NCI-H748 (cell line): ENCODE data around the gene FAM50A.

Experiments used
- DNase-seq: peaks from one replicate; lab custom pipeline; 2025; ENCODE audit not compliant: unreplicated experiment; lab: John Stamatoyannopoulos, UW

The FAM50A gene

DNA sequence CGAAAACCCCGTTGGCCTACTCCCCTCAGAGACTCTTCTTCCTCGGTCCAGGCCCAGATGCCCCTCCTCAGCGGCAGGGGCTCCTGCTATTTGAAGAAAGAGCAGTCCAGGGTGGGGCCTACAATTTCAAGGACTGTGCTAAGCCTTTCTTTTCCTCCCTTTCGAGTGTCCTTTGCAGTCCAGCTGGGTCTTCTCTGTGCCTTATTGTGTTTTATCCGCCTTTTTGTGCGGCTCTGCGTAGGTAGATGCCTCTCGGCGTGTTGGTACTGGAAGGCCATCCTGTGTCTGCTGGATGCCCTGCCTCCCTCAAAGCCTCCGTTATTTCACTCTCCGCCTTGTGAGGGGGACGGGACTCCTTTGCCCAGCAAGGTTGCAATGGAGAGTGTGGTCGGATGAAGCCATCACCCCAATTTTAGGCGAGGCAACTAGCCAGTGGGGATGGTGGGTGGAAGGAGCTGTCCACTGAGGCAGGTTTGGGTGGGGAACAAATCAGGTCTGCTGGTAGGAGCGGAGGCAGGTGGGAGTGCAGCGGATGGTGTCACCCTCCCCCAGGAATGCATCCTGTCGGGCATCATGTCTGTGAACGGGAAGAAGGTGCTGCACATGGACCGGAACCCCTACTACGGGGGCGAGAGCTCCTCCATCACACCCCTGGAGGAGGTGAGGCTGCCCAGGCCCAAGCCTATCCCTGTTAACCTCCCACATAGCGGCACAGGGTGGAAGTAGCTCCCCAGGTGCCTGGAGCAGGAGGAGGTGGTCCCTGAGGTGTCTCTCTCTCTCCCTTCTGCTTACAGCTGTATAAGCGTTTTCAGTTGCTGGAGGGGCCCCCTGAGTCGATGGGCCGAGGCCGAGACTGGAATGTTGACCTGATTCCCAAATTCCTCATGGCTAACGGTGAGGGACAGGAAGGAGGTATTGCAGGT, 5.7 kb upstream of the FAM50A start:
- no peak for DNase-seq

GRCh38 chrX:154439841-154440240, 4.1 kb upstream of the FAM50A start:
- DNase-seq: no peak

GRCh38 chrX:154440623-154441357, 3.2 kb upstream of the FAM50A start:
- no peak for DNase-seq

DNA sequence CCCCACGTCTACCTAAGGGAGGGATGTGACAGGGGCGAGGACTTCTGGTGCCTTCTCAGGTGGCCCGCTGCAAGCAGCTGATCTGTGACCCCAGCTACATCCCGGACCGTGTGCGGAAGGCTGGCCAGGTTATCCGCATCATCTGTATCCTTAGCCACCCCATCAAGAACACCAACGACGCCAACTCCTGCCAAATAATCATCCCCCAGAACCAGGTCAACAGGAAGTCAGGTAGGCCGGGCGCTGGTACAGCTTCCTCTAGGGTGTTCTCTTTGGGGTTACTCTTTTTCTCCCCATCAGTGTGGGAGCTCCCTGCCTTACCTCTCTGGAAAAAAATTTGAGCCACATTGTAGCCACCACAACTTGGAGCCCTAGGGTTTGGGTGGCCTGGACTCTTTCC, 2.4 kb upstream of the FAM50A start:
- DNase-seq: no peak

DNA sequence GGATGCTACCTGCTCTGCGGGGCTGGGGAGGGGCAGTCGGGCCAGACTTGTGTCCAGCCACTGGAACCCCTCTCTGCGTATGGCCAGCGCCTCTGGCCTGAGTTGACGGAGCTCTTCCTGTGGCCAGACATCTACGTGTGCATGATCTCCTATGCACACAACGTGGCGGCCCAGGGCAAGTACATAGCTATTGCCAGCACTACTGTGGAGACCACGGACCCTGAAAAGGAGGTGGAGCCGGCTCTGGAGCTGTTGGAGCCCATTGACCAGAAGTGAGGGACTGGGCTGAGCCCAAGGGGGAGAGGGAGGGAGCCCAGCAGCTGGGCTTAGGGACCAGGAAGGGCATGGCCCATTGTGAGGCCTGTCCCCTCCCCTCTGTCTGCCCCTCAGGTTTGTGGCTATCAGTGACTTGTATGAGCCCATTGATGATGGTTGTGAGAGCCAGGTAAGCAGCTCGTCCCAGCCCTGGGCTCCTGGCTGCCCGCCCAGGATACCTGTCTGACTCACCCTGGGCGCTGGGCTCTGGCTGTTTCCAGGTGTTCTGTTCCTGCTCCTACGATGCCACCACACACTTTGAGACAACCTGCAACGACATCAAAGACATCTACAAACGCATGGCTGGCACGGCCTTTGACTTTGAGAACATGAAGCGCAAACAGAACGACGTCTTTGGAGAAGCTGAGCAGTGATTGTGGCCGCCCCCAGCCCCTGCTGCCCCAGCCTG, 1.8 kb upstream of the FAM50A start:
- DNase-seq: no peak

- peak; percentile 18 for DNase-seq
These were observed 446 bp upstream of the FAM50A start for GRCh38 chrX:154443479-154443910.

DNA sequence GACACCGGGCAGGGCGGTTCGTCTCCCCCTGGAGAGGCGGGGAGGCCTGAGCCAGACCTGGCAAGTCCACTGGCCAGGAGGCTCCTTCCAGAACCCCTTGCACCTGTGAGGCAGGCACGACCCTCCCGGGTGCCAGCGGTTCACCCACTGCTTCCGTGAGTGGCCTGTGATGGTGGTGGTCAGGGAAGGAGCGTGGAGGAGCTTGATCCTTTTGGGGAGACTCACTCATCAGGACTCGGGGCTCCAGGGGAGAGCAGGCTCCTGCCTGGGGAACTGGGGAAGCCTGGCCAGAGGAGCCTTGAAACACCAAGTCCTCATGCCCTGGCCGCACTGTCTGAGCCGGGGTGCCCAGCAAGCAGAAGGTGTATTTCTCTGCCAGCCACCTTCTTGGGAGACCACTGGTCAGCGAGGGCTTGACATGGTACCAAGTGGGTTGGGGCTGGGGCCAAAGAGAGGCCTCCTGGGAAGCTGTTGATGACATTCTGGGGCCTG, 860 bp downstream of the FAM50A start:
- DNase-seq: no peak

GRCh38 chrX:154445776-154446175, 1.8 kb downstream of the FAM50A start:
- no peak for DNase-seq

GRCh38 chrX:154446430-154446829, 2.5 kb downstream of the FAM50A start:
- DNase-seq: no peak

GRCh38 chrX:154448484-154448883, 4.5 kb downstream of the FAM50A start:
- no peak for DNase-seq

GRCh38 chrX:154449618-154450017, 5.7 kb downstream of the FAM50A start:
- DNase-seq: no peak

- no peak for DNase-seq
These were observed 6.4 kb downstream of the FAM50A start for GRCh38 chrX:154450312-154450711.

- DNase-seq: no peak
These were observed 8.9 kb downstream of the FAM50A start for GRCh38 chrX:154452823-154453222.

DNA sequence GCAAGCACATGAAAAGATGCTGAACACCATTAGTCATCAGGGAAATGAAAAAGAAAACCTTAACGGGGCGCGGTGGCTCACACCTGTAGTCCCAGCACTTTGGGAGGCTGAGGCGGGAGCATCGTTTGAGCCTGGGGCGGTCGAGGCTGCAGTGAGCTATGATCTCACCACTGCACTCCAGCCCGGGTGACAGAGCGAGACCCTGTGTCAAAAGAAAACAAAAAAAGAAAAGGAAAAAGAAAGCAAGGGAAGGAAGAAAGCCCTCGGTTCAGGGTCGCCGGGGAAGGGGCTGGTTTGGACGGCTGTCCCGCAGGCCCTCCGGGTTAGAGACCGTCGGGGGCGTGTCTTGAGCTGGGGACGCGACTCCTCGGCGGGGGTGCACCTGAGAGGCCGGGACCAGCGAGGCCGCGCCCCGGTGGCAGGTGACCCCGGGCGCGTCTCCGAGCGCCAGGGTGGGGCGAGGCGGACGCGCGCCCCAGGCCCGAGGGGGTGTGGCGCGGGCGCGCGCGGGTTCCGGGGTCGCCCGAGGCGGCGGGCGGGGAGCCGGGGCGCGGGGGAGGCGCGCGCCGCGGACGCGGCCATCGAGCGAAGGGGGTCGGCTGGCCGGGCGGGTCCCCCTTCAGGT, 13.7 kb downstream of the FAM50A start:
- DNase-seq: peak; percentile 80

- peak; percentile 65 for DNase-seq
These were observed 14.4 kb downstream of the FAM50A start, which contains the start of gene PLXNA3 for GRCh38 chrX:154458116-154458953. Gene PLXNA3, plus strand, starts transcription at chrX:154458281. Its CDS starts 1,903 bp downstream, at chrX:154460184.

GRCh38 chrX:154458954-154459778, 15.2 kb downstream of the FAM50A start:
- DNase-seq: peak; percentile 65

GRCh38 chrX:154459832-154460231, 15.9 kb downstream of the FAM50A start:
- peak; percentile 37 for DNase-seq

DNA sequence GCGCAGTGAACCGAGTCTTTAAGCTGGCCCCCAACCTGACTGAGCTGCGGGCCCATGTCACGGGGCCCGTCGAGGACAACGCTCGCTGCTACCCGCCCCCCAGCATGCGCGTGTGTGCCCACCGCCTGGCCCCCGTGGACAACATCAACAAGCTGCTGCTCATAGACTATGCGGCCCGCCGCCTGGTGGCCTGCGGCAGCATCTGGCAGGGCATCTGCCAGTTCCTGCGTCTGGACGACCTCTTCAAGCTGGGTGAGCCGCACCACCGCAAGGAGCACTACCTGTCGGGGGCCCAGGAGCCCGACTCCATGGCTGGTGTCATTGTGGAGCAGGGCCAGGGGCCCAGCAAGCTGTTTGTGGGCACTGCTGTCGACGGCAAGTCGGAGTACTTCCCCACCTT, 16.4 kb downstream of the FAM50A start:
- DNase-seq: no peak

DNA sequence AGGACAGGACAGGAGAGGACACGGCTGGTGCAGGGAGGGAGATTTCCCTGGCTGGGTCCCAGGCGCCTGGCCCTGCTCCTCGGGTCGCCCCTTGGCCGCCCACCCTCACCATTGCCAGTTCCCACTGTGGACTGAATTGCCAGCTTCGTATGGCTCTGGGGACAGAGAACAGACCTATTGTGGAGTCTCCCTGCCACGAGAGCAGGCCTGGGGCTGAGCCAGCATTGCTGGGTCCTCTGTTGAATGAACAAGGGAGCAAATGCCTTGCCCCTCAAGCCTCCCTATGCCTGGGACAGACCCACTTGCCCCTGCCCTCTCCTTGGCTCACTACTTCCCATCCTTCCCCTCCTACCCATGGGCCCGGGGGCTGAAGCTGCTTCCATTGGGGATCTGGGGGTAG, 18.5 kb downstream of the FAM50A start:
- DNase-seq: no peak
